ENCODE measurements around the gene SHROOM3. TPM values are rescaled to one million over a fixed set of nuclear protein-coding genes. Genes with fewer than 3 reads are reported as not detected.

SHROOM3 gene
- total and polyA plus RNA-seq, 2 experiments from 2014 or later = 11.3 to 73.5 TPM

GRCh38 chr4:76741663-76742020 lies 306.6 kb downstream of the SHROOM3 start:
- H3K4me1 ChIP-seq (ENCODE audit: insufficient read depth) = no peaks in the 10 kb centered on the region
- no peak overlapping the region for H3K4me2 ChIP-seq
- no peak overlapping the region for H3K4me3 ChIP-seq
- peaks cover 23% of the 10 kb centered on the region for H3K36me3 Mint-ChIP-seq (ENCODE audit: low read depth)
- no peaks in the 10 kb centered on the region for H3K9me3 Mint-ChIP-seq
- H3K4me3 Mint-ChIP-seq = no peak overlapping the region; the same call in 2 of the 3 replicates
- no peak overlapping the region for H3K27ac ChIP-seq (ENCODE audit: low read depth)
- no peak overlapping the region for H2AFZ ChIP-seq
- DNase-seq (ENCODE audit: low spot score) (no peak), ATAC-seq (no peak)
- peaks cover 9% of the 10 kb centered on the region; the same call in 1 of the 3 replicates for H3K4me1 Mint-ChIP-seq
- no peaks in the 10 kb centered on the region for H3K27me3 Mint-ChIP-seq (ENCODE audit: insufficient read depth, low read depth, poor library complexity)
- H4K20me1 ChIP-seq (replicated peaks; ENCODE audit: insufficient read depth) = peaks cover 4% of the 10 kb centered on the region; the same call in 1 of the 2 replicates
- no peaks in the 10 kb centered on the region for H3K9me2 ChIP-seq (ENCODE audit: insufficient read depth)
- peaks cover 6% of the 10 kb centered on the region; the same call in 1 of the 2 replicates for H3K36me3 ChIP-seq (ENCODE audit: insufficient read depth)
- H3K79me2 ChIP-seq (replicated peaks; ENCODE audit: insufficient read depth) = peaks cover 19% of the 10 kb centered on the region; the same call in 1 of the 2 replicates
- no peaks in the 10 kb centered on the region for H3K27me3 ChIP-seq (ENCODE audit: insufficient read depth)
- no peak for TF ChIP-seq EZH2phosphoT487 (IDR thresholded peaks at IDR 0.05; ENCODE audit: unreplicated experiment)
- TF ChIP-seq ZNF331 (CRISPR knock-in tag; IDR thresholded peaks at IDR 0.05; ENCODE audit: low read depth) = no peak
- TF ChIP-seq NANOG (IDR thresholded peaks at IDR 0.05; ENCODE audit: borderline replicate concordance) = no peak
- TF ChIP-seq, protein P1, sequence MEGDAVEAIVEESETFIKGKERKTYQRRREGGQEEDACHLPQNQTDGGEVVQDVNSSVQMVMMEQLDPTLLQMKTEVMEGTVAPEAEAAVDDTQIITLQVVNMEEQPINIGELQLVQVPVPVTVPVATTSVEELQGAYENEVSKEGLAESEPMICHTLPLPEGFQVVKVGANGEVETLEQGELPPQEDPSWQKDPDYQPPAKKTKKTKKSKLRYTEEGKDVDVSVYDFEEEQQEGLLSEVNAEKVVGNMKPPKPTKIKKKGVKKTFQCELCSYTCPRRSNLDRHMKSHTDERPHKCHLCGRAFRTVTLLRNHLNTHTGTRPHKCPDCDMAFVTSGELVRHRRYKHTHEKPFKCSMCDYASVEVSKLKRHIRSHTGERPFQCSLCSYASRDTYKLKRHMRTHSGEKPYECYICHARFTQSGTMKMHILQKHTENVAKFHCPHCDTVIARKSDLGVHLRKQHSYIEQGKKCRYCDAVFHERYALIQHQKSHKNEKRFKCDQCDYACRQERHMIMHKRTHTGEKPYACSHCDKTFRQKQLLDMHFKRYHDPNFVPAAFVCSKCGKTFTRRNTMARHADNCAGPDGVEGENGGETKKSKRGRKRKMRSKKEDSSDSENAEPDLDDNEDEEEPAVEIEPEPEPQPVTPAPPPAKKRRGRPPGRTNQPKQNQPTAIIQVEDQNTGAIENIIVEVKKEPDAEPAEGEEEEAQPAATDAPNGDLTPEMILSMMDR (conservative IDR thresholded peaks at IDR 0.05; ENCODE audit: low read depth in 2 of 2) = no peak
- TF ChIP-seq POLR2AphosphoS5 (IDR thresholded peaks at IDR 0.05; ENCODE audit: low read depth) = no peak
- TF ChIP-seq ZNF114 (CRISPR knock-in tag; IDR thresholded peaks at IDR 0.05) = no peak
- TF ChIP-seq JUNB (IDR thresholded peaks at IDR 0.05; ENCODE audit: unreplicated experiment) = no peak
- no peak for TF ChIP-seq EZH2 (IDR thresholded peaks at IDR 0.05; ENCODE audit: low read depth, unreplicated experiment)
- TF ChIP-seq ZNF462 (CRISPR knock-in tag; IDR thresholded peaks at IDR 0.05) = no peak
- peak overlapping the region; percentile 47; the same call in 1 of the 2 replicates for H3K27ac Mint-ChIP-seq
- no peaks in the 10 kb centered on the region for H3F3A ChIP-seq (replicated peaks; ENCODE audit: low read depth)

All from GM23338 (cell line).